Fibroblast of pulmonary artery (primary cell): ENCODE results near the gene SLC39A3.

Source experiments
- DNase-seq: peaks from one replicate; pipeline ENCODE4 v3.0.0-alpha.2; 2010; ENCODE audit warnings: low read depth
- H3K4me3 ChIP-seq: replicated peaks from 2 replicates; pipeline ENCODE4 v1.5.1; 2011; ENCODE audit warnings: low read depth, mild to moderate bottlenecking, control low read depth, low read length, moderate library complexity
- TF ChIP-seq, protein P1 (sequence below): IDR thresholded peaks from 2 replicates; pipeline ENCODE4 v1.5.1; 2011; ENCODE audit warnings: mild to moderate bottlenecking, control low read depth, low read length, inconsistent platforms; ENCODE audit errors: missing control alignments

The SLC39A3 gene

GRCh38 chr19:2755811-2756210 lies 16.0 kb upstream of the SLC39A3 start:
- no peak for DNase-seq
- TF ChIP-seq, protein P1, sequence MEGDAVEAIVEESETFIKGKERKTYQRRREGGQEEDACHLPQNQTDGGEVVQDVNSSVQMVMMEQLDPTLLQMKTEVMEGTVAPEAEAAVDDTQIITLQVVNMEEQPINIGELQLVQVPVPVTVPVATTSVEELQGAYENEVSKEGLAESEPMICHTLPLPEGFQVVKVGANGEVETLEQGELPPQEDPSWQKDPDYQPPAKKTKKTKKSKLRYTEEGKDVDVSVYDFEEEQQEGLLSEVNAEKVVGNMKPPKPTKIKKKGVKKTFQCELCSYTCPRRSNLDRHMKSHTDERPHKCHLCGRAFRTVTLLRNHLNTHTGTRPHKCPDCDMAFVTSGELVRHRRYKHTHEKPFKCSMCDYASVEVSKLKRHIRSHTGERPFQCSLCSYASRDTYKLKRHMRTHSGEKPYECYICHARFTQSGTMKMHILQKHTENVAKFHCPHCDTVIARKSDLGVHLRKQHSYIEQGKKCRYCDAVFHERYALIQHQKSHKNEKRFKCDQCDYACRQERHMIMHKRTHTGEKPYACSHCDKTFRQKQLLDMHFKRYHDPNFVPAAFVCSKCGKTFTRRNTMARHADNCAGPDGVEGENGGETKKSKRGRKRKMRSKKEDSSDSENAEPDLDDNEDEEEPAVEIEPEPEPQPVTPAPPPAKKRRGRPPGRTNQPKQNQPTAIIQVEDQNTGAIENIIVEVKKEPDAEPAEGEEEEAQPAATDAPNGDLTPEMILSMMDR: no peak
- H3K4me3 ChIP-seq: no peak overlapping the region

DNA sequence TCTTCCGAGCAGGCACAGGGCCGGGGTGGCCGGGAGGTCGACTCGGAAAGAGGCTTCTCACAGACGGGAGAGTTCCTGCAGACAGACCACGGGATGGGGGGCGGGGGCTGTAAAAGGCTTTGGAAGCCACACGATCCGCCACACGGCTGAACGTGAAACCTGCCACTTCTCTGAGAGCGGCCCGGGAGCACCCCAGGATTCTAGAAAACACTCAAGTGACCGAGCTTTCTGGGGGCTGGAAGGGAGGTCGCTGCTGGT lies 15.6 kb upstream of the SLC39A3 start:
- DNase-seq: no peak
- TF ChIP-seq, protein P1: no peak
- H3K4me3 ChIP-seq: no peak overlapping the region

- H3K4me3 ChIP-seq: no peak overlapping the region
- DNase-seq: no peak
- TF ChIP-seq, protein P1: no peak
Measured at GRCh38 chr19:2754659-2755447, 15.0 kb upstream of the SLC39A3 start.

DNA sequence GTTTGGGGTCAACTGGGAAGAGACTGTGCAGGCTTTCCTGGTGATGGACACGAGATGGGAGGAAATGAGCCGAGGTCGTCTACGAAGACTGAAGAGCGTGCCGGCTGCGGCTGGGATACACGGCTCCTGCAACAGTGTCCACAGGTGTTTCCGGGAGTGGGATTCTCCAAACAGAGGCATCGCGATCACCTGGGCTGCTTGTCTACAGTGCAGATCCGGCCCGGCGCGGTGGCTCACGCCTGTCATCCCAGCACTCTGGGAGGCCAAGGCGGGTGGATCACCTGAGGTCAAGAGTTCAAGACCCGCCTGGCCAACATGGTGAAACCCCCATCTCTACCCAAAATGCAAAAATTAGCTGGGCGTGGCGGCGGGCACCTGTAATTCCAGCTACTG lies 11.6 kb upstream of the SLC39A3 start:
- H3K4me3 ChIP-seq: no peak overlapping the region
- TF ChIP-seq, protein P1: no peak
- no peak for DNase-seq

DNA sequence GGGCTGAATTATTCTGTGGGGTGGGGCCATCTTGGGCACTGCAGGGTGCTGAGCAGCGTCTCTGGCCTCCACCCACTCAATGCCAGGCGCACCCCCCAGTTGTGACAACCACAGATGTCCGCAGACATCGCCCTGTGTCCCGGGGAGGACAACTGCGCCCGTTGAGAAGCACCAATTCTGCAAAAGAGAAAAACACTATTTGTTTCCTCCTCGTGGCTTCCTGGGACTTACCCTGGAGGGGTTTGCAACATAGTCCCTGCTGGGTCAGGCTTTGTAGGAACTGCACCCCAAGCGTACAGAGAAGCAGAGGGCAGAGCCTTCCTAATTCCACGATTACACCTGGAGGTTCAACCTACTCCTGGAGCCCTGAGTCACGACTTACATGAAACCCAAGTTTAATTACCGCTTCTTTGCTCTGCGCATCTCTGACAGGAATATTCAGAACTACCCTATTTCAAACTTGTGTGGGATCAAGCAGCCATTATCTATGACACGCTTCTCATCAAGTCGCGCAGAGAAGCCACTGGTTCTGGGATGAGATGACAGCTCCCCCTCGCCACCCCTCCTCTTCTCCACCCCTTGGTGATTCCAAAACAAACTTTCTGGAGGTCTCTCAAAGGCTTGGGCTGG lies 11.1 kb upstream of the SLC39A3 start:
- DNase-seq: no peak
- TF ChIP-seq, protein P1: no peak
- no peak overlapping the region for H3K4me3 ChIP-seq

- TF ChIP-seq, protein P1: no peak
- DNase-seq: no peak
- no peak overlapping the region for H3K4me3 ChIP-seq
Measured at GRCh38 chr19:2747349-2747748, 7.5 kb upstream of the SLC39A3 start.

DNA sequence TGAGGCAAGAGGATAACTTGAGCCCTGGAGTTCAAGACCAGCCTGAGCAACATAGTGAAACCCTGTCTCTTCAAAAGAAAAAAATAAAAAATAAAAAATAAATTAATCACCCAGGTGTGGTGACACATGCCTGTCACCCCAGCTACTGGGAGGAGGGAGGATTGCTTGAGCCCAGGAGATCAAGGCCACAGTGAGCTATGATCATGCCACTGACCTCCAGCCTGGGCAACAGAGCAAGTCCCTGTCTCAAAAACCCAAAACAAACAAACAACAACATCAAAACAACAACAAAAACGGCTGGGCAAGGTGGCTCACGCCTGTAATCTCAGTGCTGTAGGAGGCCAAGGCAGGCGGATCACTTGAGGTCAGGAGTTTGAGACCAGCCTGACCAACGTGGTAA lies 4.3 kb upstream of the SLC39A3 start:
- H3K4me3 ChIP-seq: no peak overlapping the region
- no peak for DNase-seq
- TF ChIP-seq, protein P1: no peak
